ENCODE measurements around the gene PLEKHB2. TPM values are rescaled to one million over a fixed set of nuclear protein-coding genes. Genes with fewer than 3 reads are reported as not detected.

PLEKHB2 gene
- polyA plus RNA-seq, 3 donors: 53.9 to 172 (median 146) TPM

- Histone ChIP-seq H3K9ac (ENCODE audit: insufficient read depth, low read length, poor library complexity, severe bottlenecking) (no peak overlapping the region), H3K4me1 (ENCODE audit: control insufficient read depth in 1 of 2, insufficient read depth in 2 of 2, low read length in 2 of 2) (no peaks in the 10 kb centered on the region), H3K36me3 (replicated peaks in 1 of 2; ENCODE audit: control insufficient read depth in 1 of 2, insufficient read depth in 2 of 2, low read length in 2 of 2) (peaks cover 78 to 96% of the 10 kb centered on the region in 2 donors), H4K20me1 (ENCODE audit: insufficient read depth, low read length) (peaks cover 69% of the 10 kb centered on the region), H3K9me3 (replicated peaks in 1 of 2; ENCODE audit: control insufficient read depth in 1 of 2, insufficient read depth in 1 of 2, low read length in 2 of 2) (no peaks in the 10 kb centered on the region), H3K4me2 (replicated peaks; ENCODE audit: extremely low read depth, low read length, poor library complexity, severe bottlenecking) (no peak overlapping the region), H3K27me3 (ENCODE audit: control insufficient read depth in 2 of 2, insufficient read depth in 2 of 2, low read length in 2 of 2) (no peaks in the 10 kb centered on the region), H2AFZ (ENCODE audit: insufficient read depth, low read depth, low read length, poor library complexity, severe bottlenecking) (no peak overlapping the region), H3K79me2 (ENCODE audit: insufficient read depth, low read length) (peaks cover 29% of the 10 kb centered on the region), H3K4me3 (replicated peaks in 1 of 3; ENCODE audit: low read depth in 2 of 3, low read length in 3 of 3) (no peak overlapping the region), H3K27ac (ENCODE audit: low read depth in 1 of 2, low read length in 2 of 2) (no peak overlapping the region)
- Mint-ChIP-seq H3K9me3 (peaks cover 0 to 8% (median 3%) of the 10 kb centered on the region in 7 donors), H3K27ac (no peak overlapping the region), H3K27me3 (ENCODE audit: low read depth in 3 of 3) (no peaks in the 10 kb centered on the region), H3K36me3 (peaks cover 93 to 94% of the 10 kb centered on the region in 2 donors), H3K4me3 (no peak overlapping the region), H3K4me1 (no peaks in the 10 kb centered on the region)
- no peak for DNase-seq
- 88% methylated on average over 3 of the region's 5 CpGs for WGBS (ENCODE audit: insufficient coverage)
- TF ChIP-seq, protein P1, sequence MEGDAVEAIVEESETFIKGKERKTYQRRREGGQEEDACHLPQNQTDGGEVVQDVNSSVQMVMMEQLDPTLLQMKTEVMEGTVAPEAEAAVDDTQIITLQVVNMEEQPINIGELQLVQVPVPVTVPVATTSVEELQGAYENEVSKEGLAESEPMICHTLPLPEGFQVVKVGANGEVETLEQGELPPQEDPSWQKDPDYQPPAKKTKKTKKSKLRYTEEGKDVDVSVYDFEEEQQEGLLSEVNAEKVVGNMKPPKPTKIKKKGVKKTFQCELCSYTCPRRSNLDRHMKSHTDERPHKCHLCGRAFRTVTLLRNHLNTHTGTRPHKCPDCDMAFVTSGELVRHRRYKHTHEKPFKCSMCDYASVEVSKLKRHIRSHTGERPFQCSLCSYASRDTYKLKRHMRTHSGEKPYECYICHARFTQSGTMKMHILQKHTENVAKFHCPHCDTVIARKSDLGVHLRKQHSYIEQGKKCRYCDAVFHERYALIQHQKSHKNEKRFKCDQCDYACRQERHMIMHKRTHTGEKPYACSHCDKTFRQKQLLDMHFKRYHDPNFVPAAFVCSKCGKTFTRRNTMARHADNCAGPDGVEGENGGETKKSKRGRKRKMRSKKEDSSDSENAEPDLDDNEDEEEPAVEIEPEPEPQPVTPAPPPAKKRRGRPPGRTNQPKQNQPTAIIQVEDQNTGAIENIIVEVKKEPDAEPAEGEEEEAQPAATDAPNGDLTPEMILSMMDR (IDR thresholded peaks at IDR 0.05): no peak
- intact Hi-C loops (cut with micrococcal nuclease): loop anchor here in 1 of 2 donors (5.0 kb wide), 1 partner anchor 34 kb away; the partner anchor contains the start of gene FAM168B
Measured at GRCh38 chr2:131126436-131126835, 21.3 kb downstream of the PLEKHB2 start.

- no peak overlapping the region for H3K4me3 ChIP-seq (replicated peaks in 1 of 3; ENCODE audit: low read depth in 2 of 3, low read length in 3 of 3)
- Mint-ChIP-seq H3K27me3 (ENCODE audit: low read depth in 3 of 3) (no peaks in the 10 kb centered on the region), H3K36me3 (peaks cover 93 to 96% of the 10 kb centered on the region in 2 donors), H3K4me3 (no peak overlapping the region), H3K27ac (no peak overlapping the region), H3K9me3 (peaks cover 0 to 8% (median 3%) of the 10 kb centered on the region in 7 donors), H3K4me1 (no peaks in the 10 kb centered on the region)
- peaks cover 80 to 97% of the 10 kb centered on the region in 2 donors for H3K36me3 ChIP-seq (replicated peaks in 1 of 2; ENCODE audit: control insufficient read depth in 1 of 2, insufficient read depth in 2 of 2, low read length in 2 of 2)
- peaks cover 25% of the 10 kb centered on the region for H3K79me2 ChIP-seq (ENCODE audit: insufficient read depth, low read length)
- peaks cover 63% of the 10 kb centered on the region for H4K20me1 ChIP-seq (ENCODE audit: insufficient read depth, low read length)
- intact Hi-C loops (cut with micrococcal nuclease): loop anchor here in 1 of 2 donors (5.0 kb wide), 1 partner anchor 35 kb away; the partner anchor contains the start of gene FAM168B
- H3K9me3 ChIP-seq (replicated peaks in 1 of 2; ENCODE audit: control insufficient read depth in 1 of 2, insufficient read depth in 1 of 2, low read length in 2 of 2): no peaks in the 10 kb centered on the region
- no peaks in the 10 kb centered on the region for H3K4me1 ChIP-seq (ENCODE audit: control insufficient read depth in 1 of 2, insufficient read depth in 2 of 2, low read length in 2 of 2)
- no peaks in the 10 kb centered on the region for H3K27me3 ChIP-seq (ENCODE audit: control insufficient read depth in 2 of 2, insufficient read depth in 2 of 2, low read length in 2 of 2)
- TF ChIP-seq, protein P1 (IDR thresholded peaks at IDR 0.05): no peak
- H3K27ac ChIP-seq (ENCODE audit: low read depth in 1 of 2, low read length in 2 of 2): no peak overlapping the region
- DNase-seq: no peak
- no peak overlapping the region for H3K9ac ChIP-seq (ENCODE audit: insufficient read depth, low read length, poor library complexity, severe bottlenecking)
- no peak overlapping the region for H2AFZ ChIP-seq (ENCODE audit: insufficient read depth, low read depth, low read length, poor library complexity, severe bottlenecking)
- H3K4me2 ChIP-seq (replicated peaks; ENCODE audit: extremely low read depth, low read length, poor library complexity, severe bottlenecking): no peak overlapping the region
- 100% methylated on average over 2 of the region's 3 CpGs for WGBS (ENCODE audit: insufficient coverage)
Measured at GRCh38 chr2:131127076-131127475, 21.9 kb downstream of the PLEKHB2 start.

All from CD14-positive monocyte (primary cell).